Type B pancreatic cell (in vitro differentiated cells): ENCODE measurements around the gene DGKQ. TPM values are rescaled to one million over a fixed set of nuclear protein-coding genes. Genes with fewer than 3 reads are reported as not detected.
"Not testable (repeated sequence)": the region's sequence is repeated elsewhere in the genome, so short reads cannot be mapped to it uniquely, and the experiment has no call there.

Experiments
- DNase-seq: peaks from one replicate; pipeline ENCODE4 v3.0.0; 2021; ENCODE audit warnings: mixed read lengths; ENCODE audit not compliant: unreplicated experiment; ENCODE audit errors: extremely low spot score
- H3K27ac Mint-ChIP-seq: 2 replicates; pipeline ENCODE4 v1.8.0; 2021; ENCODE audit warnings: mild to moderate bottlenecking, mixed read lengths
- H3K27me3 Mint-ChIP-seq: 2 replicates; pipeline ENCODE4 v1.8.0; 2021; ENCODE audit warnings: mixed read lengths
- H3K36me3 Mint-ChIP-seq: 2 replicates; pipeline ENCODE4 v1.8.0; 2021; ENCODE audit warnings: mixed read lengths
- H3K4me1 Mint-ChIP-seq: one replicate; pipeline ENCODE4 v1.8.0; 2021; ENCODE audit warnings: mixed read lengths; ENCODE audit not compliant: unreplicated experiment
- H3K4me3 Mint-ChIP-seq: 2 replicates; pipeline ENCODE4 v1.8.0; 2021; ENCODE audit warnings: mild to moderate bottlenecking, mixed read lengths
- H3K9me3 Mint-ChIP-seq: 2 replicates; pipeline ENCODE4 v1.8.0; 2021; ENCODE audit warnings: mixed read lengths
- total RNA-seq: library from RNA; stranded (reverse); gene quantifications from 2 replicates; pipeline ENCODE4 v1.2.1, GENCODE V29; 2021; ENCODE audit warnings: low replicate concordance
- TF ChIP-seq, protein P1 (sequence below): fragments of 200-600 bp; sonication (generic); conservative IDR thresholded peaks from 2 replicates; pipeline ENCODE4 v1.5.0; 2021; ENCODE audit warnings: antibody characterized with exemption, mild to moderate bottlenecking

The DGKQ gene
- total RNA-seq, 1 donor from 2014 or later: 17.0 TPM

DNA sequence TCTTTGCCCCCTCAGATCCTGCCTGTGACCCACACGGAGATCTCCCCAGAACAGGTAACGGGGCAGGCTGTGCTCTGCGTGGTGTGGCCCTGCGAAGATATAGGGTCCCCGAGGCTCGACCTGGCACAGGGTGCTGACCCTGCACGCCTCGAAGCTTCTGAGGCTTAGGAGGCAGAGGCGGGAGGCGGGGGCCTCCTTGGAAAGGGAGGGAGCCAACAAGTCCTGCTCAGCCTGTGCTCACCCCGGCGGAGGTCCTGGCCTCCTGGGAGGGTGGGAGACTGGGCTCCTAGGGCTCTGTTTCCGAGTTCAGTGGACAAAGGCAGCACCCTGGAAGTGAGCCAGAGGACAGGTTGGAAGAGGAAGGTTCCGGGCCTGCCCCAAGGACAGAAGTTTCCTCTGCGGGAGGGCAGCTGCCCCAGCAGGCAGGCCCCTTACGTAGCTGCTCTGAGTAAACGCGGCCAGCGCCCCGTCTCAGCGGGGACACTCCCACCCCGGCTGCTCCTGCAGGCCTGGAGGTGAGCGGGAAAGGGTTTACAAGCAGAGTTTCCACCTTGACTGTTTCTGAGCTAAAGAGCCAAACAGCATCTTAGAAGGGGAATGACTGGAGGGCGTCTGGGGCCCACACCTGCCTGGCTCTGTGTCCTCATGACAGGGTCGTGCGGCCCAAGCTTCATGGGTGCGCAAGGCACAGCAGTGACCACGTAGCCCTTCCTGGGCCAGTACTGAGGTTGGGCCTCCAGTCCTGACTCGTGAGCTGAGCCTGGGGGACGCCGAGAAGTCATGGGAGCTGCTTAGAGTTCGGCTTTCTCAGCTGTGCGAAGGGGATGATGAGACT is 25.1 kb downstream of the DGKQ start:
- Mint-ChIP-seq H3K4me1 (peaks cover 11% of the 10 kb centered on the region), H3K27me3 (peaks cover 14% of the 10 kb centered on the region), H3K36me3 (no peaks in the 10 kb centered on the region), H3K27ac (no peak overlapping the region), H3K9me3 (no peaks in the 10 kb centered on the region), H3K4me3 (no peak overlapping the region)
- TF ChIP-seq, protein P1, sequence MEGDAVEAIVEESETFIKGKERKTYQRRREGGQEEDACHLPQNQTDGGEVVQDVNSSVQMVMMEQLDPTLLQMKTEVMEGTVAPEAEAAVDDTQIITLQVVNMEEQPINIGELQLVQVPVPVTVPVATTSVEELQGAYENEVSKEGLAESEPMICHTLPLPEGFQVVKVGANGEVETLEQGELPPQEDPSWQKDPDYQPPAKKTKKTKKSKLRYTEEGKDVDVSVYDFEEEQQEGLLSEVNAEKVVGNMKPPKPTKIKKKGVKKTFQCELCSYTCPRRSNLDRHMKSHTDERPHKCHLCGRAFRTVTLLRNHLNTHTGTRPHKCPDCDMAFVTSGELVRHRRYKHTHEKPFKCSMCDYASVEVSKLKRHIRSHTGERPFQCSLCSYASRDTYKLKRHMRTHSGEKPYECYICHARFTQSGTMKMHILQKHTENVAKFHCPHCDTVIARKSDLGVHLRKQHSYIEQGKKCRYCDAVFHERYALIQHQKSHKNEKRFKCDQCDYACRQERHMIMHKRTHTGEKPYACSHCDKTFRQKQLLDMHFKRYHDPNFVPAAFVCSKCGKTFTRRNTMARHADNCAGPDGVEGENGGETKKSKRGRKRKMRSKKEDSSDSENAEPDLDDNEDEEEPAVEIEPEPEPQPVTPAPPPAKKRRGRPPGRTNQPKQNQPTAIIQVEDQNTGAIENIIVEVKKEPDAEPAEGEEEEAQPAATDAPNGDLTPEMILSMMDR: no peak
- DNase-seq: peak; percentile 60

DNA sequence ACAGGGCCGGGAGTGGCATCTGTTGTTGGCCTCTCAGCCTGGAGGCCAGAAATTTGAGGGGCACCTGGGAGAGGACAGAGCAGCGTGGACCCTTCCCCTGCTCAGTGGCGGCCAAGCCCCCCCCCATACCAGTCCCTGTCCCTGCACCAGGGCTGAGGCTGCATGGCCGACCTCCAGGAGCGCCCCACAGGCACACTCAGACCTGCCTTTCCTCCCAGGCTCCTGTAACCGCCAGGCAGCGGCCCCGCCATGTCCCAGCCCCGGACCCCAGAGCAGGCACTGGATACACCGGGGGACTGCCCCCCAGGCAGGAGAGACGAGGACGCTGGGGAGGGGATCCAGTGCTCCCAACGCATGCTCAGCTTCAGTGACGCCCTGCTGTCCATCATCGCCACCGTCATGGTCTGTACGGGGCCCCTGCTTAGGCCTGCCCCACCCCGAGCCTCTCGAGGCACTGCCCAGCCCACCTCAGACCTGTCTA is 25.8 kb downstream of the DGKQ start:
- no peaks in the 10 kb centered on the region for H3K9me3 Mint-ChIP-seq
- peak; percentile 66 for DNase-seq
- peaks cover 14% of the 10 kb centered on the region for H3K27me3 Mint-ChIP-seq
- TF ChIP-seq, protein P1: no peak
- H3K4me1 Mint-ChIP-seq: peaks cover 11% of the 10 kb centered on the region
- H3K27ac Mint-ChIP-seq: no peak overlapping the region
- H3K4me3 Mint-ChIP-seq: no peak overlapping the region
- no peaks in the 10 kb centered on the region for H3K36me3 Mint-ChIP-seq

DNA sequence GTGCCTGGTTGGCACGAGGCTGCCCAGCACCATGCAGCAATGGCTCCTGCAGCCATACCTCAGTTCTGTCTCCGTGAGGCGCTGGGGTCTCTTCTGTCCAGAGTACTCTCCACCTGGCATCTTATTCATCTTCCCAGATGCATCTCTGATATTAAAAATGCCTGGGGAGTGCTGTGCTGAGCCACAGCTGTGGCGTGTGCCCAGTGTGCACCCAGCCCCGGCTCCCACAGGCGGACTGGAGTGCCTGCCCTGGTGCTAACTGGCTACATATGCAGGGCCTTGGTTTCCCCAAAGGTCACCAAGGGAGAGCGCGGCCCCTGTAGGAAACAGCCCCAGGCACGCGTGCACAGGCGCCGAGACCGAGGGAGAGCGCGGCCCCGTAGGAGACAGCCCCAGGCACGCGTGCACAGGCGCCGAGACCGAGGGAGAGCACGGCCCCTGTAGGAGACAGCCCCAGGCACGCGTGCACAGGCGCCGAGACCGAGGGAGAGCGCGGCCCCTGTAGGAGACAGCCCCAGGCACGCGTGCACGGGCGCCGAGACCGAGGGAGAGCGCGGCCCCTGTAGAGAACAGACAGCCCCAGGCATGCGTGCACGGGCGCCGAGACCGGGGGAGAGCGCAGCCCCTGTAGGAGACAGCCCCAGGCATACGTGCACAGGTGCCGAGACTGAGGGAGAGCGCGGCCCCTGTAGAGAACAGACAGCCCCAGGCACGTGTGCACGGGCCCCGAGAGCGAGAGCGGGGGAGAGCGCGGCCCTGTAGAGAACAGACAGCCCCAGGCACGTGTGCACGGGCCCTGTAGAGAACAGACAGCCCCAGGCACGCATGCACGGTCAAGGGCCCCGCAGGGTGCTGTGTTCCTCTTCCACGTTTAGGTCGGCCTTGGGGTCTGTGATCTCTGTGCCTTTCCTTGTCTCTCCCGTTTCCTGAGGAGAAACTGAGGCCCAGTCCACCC is 26.6 kb downstream of the DGKQ start:
- Mint-ChIP-seq H3K4me1 (peaks cover 11% of the 10 kb centered on the region), H3K36me3 (no peaks in the 10 kb centered on the region), H3K27ac (no peak overlapping the region), H3K27me3 (peaks cover 14% of the 10 kb centered on the region), H3K9me3 (no peaks in the 10 kb centered on the region), H3K4me3 (no peak overlapping the region)
- TF ChIP-seq, protein P1: no peak
- DNase-seq: no peak

DNA sequence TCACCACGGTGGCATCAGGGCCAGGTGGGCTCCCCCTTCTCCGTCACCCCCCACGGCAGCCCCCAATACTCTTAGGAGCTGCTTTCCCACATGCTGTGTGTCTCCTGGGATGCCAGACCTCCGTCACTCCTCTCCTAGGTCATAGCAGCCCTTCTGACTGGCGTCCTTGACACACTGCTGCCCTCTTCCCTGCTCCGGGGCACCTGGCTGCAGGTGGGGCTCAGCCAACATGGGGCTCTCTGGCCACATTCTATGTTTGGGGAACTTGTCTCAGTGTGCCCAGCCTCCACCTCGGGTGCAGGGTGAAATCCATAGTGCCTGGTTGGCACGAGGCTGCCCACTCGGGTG is 27.3 kb downstream of the DGKQ start:
- no peak for DNase-seq
- TF ChIP-seq, protein P1: no peak
- peak overlapping the region; percentile 1 for H3K27ac Mint-ChIP-seq
- peaks cover 11% of the 10 kb centered on the region for H3K4me1 Mint-ChIP-seq
- peak overlapping the region; percentile 30 for H3K4me3 Mint-ChIP-seq
- no peaks in the 10 kb centered on the region for H3K9me3 Mint-ChIP-seq
- no peaks in the 10 kb centered on the region for H3K36me3 Mint-ChIP-seq
- H3K27me3 Mint-ChIP-seq: peaks cover 14% of the 10 kb centered on the region

DNA sequence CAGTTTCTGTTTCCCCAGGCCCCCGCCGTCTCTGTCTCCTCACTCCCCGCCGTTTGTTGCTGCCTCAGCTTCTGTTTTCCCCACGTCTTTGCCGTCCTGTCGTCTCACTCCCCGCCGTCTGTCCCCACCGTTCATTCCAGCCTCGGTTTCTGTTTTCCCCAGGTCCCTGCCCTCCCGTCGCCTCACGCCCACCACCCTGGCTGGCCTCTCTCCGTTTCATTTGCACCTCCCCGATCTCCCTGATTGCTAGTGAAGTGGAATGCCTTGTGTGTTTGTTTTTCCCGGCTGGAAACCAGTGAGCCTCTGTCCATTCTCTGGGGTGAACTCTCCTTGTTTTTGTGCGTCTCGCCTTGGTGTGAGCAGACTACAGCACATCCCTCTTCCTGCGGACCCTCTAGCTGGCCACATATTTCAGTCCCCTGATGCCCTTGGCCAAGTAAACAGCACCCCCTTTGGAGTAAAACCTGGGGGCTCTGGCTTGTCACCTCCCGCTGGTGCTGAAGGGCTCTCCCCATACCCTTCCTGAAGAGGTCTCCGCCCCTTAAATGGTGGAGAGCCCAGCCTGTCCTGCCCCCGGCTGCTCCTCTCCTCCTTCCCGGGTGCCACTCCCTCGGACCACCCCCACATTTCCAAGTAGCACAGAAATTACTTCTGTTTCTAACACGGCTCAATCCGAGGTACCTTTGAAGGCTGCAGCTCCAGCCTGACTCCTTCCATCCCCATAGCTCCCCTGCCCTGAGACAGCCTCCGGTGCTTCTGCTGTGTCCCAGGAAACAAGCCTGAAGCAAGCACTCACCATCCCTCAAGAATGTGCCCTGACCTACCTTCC is 27.9 kb downstream of the DGKQ start:
- H3K27me3 Mint-ChIP-seq: peaks cover 14% of the 10 kb centered on the region
- peak overlapping the region; percentile 1 for H3K27ac Mint-ChIP-seq
- TF ChIP-seq, protein P1: no peak
- H3K4me1 Mint-ChIP-seq: peaks cover 11% of the 10 kb centered on the region
- H3K9me3 Mint-ChIP-seq: no peaks in the 10 kb centered on the region
- no peak for DNase-seq
- H3K4me3 Mint-ChIP-seq: peak overlapping the region; percentile 48
- no peaks in the 10 kb centered on the region for H3K36me3 Mint-ChIP-seq

DNA sequence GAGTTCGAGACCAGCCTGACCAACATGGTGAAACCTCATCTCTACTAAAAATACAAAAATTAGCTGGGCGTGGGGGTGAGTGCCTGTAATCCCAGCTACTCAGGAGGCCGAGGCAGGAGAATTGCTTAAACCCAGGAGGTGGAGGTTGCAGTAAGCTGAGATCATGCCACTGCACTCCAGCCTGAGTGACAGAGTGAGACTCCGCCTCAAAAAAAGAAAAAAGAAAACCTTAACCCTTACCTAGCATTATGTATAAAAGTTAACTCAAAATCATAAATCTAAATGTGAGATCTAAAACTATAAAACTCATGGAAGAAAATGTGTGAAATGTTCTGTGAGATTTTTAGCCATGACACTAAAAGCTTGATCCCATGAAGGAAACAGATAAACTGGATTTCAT is 33.9 kb downstream of the DGKQ start:
- not testable (repeated sequence) for DNase-seq, H3K4me3 Mint-ChIP-seq, H3K27me3 Mint-ChIP-seq, H3K9me3 Mint-ChIP-seq, H3K4me1 Mint-ChIP-seq, H3K27ac Mint-ChIP-seq, H3K36me3 Mint-ChIP-seq
